Measurements from ENCODE around the gene ACVR1. TPM values are rescaled to one million over a fixed set of nuclear protein-coding genes. Genes with fewer than 3 reads are reported as not detected.

ACVR1 gene
- total RNA-seq, 1 donor from 2014 or later, result 14.9 TPM

DNA sequence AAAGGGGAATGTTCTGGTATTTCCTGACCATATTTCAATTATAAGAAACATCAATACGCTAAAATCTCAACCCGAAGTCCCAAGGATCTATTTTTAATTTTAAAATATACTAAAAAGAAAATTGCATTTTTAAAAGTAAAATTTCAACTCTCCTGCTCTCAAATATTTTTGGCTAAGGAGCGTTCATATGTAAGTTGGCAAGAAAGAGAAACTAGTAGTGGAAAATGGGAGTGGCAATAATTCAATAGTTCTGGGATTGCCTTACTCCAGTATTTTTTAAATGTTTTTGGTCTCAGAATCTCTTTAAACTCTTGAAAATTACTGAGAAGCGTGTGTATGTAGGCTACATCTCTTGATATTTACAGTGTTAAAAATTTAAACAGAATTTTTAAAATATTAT is 72.7 kb downstream of the ACVR1 start:
- DNase-seq (ENCODE audit: low spot score) (no peak), ATAC-seq (no peak)

DNA sequence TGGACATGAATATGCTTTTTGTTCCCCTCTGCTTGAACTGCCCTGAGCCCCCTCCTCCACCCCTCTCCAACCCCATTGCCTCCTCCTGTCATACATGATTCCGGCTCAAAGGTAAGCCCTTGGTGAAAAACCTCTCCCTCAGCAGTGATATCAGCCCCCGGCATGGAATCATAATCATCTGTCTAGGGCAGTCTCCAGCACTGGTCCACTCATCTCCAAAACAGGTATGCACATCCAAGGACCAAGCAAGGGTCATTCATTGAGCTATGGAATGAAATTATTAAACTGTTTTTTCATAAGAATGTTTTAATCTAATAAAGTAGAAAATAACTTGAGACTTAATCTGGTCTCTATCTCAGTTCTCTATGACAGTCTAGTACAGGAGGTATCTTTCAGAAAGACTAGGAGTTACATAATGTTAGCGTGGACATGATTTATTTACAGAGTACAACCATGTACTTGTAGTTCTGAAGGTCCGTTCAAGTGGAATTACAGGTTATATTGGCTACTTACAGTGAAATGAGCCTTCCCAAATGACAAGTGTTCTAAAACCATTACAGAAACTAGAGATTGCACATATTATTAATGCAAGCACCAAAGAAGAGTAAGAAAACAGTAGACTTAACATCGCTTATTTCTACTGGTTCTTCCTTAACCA is 75.2 kb downstream of the ACVR1 start:
- peak; percentile 75 for ATAC-seq
- no peak for DNase-seq (ENCODE audit: low spot score)

GRCh38 chr2:157793053-157793612 is 83.0 kb downstream of the ACVR1 start:
- ATAC-seq (no peak), DNase-seq (ENCODE audit: low spot score) (no peak)

- peak; percentile 44 for ATAC-seq
These were observed 83.6 kb downstream of the ACVR1 start for GRCh38 chr2:157792335-157793052.

GRCh38 chr2:157790780-157791179 is 85.3 kb downstream of the ACVR1 start:
- ATAC-seq (no peak), DNase-seq (ENCODE audit: low spot score) (no peak)

More at GRCh38 chr2:157792335-157793052, 83.6 kb downstream of the ACVR1 start:
- DNase-seq (ENCODE audit: low spot score), result no peak

DNA sequence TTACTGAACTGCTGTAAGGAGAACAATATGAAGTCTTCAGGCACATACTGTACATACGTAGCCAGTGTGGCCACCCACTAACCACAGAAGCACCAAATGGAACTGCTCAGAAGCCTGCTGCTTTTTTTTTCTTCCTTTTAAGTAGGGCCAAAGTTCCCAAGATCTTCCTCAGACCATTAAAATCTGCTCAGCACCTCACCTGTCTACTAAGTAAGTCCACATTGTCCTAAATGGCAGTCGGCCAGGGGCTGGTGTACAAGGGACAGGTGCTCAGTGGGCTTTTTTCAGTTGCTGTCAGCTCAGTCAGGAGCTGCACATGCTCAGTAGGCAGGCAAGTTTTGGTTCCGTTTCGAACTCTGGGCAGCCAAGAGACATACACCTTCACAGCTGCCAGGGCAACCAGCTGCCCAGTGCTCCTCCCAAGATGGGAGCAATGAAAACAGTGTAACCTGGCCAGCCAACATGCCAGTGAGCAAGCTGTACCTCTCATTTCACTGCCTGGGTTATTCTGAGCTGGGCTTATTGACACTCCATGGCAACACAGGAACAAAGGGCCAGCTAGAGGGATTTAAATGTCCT is 86.1 kb downstream of the ACVR1 start:
- ATAC-seq, result peak; percentile 86
- DNase-seq (ENCODE audit: low spot score), result peak; percentile 72

- DNase-seq (ENCODE audit: low spot score) (no peak), ATAC-seq (peak; percentile 5)
These were observed 86.9 kb downstream of the ACVR1 start for GRCh38 chr2:157789256-157789655.

DNA sequence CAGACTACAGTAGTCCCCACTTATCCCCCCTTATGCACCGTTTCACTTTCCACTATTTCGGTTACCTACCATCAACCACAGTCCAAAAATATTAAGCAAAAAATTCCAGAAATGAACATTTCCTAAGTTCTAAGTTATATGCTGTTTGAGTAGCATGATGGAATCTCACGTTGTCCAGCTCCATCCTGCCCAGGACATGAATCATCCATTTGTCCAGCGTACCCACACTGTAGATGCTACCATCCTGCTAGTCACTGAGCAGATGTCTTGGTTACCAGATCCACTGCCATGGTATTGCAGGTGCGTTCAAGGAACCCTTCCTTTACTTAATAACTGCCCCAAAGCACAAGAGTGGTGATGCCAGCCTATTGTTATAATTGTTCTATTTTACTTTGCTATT is 87.9 kb downstream of the ACVR1 start:
- DNase-seq (ENCODE audit: low spot score) (no peak), ATAC-seq (no peak)

GRCh38 chr2:157787364-157787938 is 88.7 kb downstream of the ACVR1 start:
- DNase-seq (ENCODE audit: low spot score) (no peak), ATAC-seq (no peak)

- DNase-seq (ENCODE audit: low spot score) (no peak), ATAC-seq (no peak)
These were observed 89.3 kb downstream of the ACVR1 start for GRCh38 chr2:157786663-157787363.

DNA sequence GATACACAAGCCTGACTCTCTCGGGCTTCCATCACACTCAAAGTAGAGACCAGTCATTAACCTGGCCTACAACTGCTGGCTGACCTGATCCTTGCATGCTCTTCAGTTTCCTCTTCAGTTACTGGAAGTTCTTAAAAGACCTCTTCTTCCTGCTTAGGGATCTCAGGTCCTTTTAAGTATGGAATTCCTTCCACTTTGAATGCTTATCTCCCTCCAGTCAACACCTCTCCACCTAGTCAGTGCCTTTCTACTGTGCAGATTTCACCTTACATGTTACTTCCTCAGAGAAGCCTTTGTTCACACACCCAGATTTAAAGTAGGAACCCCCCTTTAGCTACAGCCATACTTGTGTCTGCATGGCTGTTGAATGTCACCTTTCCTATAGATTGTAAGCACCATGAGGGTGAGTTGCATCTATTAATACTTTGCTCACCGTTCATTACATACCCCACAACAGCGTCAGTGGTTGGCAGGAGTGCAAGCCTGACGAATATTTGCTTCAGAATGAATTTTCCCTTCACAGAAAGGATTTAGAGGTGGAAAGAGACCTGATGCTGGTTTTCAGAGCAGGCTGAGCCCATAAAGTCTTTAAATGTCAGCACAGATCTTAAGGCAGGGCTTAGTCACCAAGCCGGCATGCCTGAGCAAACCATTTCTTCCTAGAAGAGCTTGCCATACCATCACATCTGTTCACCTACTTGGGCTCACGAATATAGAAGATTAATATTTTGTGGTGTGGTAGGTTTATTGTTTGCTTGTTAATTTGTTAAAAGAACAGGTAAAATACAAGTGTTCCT is 90.1 kb downstream of the ACVR1 start:
- ATAC-seq, result no peak
- no peak for DNase-seq (ENCODE audit: low spot score)

DNA sequence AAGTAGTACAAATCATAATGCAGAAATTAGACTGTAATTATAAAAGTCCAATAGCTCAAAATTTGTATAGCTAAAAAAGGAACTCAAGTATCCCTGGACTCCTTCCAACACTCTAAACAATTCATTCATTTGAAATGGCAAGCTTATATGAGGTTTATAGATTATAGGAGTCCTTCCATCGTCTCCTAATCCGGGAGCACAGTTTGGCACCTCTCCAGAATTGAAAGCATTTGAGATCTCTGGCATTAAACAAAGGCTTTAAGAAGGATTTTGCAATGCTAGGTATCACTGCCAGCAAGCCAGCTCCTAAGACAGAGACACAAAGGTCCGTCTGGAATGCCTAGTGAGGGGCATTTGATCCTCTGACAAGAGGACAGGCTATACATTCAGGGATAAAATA is 90.9 kb downstream of the ACVR1 start:
- ATAC-seq (no peak), DNase-seq (ENCODE audit: low spot score) (no peak)

DNA sequence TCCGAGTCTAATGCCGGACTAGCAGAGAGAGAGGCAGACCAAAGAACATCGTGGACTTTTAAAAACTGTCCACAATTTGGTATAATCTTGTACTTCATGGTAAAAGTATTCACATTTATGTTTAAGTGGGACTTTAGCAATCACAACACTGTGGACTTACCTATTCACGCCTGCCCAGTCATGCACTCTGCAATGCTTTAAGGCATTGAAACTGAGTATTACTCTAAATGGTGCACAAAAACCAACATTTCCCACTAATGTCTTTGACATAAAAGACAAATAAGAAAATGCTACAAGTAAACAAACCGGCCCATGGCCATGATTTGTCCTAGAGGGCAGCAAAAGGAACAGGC is 91.3 kb downstream of the ACVR1 start:
- no peak for DNase-seq (ENCODE audit: low spot score)
- ATAC-seq, result peak; percentile 14

GRCh38 chr2:157784169-157784822 is 91.8 kb downstream of the ACVR1 start:
- ATAC-seq (peak; percentile 86), DNase-seq (ENCODE audit: low spot score) (peak; percentile 86)

- DNase-seq (ENCODE audit: low spot score), result peak; percentile 57
These were observed 92.9 kb downstream of the ACVR1 start for GRCh38 chr2:157783245-157783644.

DNA sequence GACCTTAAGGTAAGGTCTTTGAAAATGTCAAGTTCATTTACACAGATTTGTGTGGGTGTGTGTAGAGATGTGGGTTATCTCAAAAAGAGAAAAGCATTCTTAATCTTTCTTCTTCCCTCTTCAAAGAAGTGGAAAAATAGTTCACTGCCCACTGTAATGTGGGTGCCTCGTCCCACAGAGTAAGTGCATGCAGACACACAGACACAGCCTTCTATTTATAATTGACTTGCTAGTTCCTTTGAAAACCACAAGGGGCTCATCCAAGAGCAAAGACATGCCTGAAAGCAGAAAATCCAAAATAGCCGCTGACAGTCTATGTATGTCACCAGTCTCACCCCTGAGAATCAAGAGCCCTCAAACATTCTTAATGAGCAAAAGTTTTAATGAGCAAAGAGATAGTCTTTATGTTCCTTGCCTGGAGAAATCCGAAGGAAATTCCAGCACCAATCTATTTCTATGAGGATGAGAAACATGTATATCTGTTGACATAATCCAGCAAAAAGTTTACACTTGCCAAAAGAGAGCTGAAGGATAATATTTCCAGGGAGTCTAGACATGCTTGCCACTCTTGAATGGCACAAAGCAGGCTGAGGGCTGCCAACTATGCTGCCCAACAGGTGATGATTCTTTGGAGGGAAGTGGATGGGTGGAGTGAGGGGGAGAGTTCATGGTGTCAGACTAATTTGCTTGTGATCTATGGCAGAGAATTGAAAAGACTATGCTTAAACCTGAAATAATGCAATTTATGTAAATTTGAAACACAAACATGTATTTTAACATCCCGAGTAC is 93.9 kb downstream of the ACVR1 start:
- DNase-seq (ENCODE audit: low spot score), result no peak
- ATAC-seq, result no peak

More at GRCh38 chr2:157783245-157783644, 92.9 kb downstream of the ACVR1 start:
- ATAC-seq, result peak; percentile 73

- ATAC-seq (no peak), DNase-seq (ENCODE audit: low spot score) (no peak)
These were observed 95.9 kb downstream of the ACVR1 start for GRCh38 chr2:157780211-157780610.

DNA sequence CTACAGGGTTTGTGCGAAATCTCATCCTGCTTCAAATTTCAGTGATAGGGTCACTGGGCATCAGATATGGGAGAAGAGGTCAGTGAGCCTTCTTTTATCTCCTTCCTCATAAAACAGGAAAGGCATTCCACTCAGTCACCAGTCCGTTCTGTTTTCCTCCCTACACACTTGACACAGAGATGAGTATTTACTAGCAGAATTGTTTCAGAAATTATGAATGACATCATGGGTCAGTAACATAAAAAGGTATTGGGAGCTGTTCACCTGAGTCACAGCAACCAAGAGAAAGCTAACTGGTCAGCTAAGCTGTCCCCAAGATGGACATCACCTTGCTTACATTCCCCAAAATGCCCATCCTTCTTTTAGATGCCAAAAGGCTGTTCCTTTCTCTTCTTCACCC is 96.3 kb downstream of the ACVR1 start:
- no peak for DNase-seq (ENCODE audit: low spot score)
- ATAC-seq, result no peak

DNA sequence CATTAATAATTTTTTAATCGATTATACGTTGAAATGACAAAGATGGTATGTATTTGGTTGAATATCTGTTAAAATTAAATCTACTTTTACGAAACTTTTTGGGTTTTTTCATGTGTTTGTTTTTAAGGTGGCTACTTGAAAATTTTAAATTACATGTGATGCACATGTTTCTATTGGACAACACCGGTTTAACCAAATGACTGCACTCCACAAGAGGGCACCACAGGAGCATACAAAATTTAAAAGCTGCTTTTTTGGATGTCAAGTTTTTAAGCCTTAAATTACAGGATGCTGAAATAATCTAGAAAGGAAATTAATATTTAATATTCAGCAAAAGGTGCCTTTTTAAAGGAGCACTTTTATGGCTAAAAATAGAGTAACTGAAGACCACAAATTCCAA is 98.7 kb downstream of the ACVR1 start:
- ATAC-seq (peak; percentile 71), DNase-seq (ENCODE audit: low spot score) (no peak)

Measured in left lobe of liver (tissue), 2 donors.